AG09309 (cell line): ENCODE measurements around the gene CTDSPL.

Source experiments
- DNase-seq: peaks from one replicate; pipeline ENCODE4 v3.0.0-alpha.2; 2010; ENCODE audit warnings: low read depth
- H3K4me3 ChIP-seq: 2 replicates; pipeline ENCODE4 v1.5.1; 2011; ENCODE audit warnings: mild to moderate bottlenecking, low read depth, low read length, moderate library complexity; ENCODE audit not compliant: control insufficient read depth
- TF ChIP-seq, protein P1 (sequence below): IDR thresholded peaks from 2 replicates; pipeline ENCODE4 v1.5.1; 2011; ENCODE audit warnings: mild to moderate bottlenecking, low read depth, low read length, inconsistent platforms; ENCODE audit not compliant: insufficient read depth, control insufficient read depth; ENCODE audit errors: missing control alignments

Gene CTDSPL

DNA sequence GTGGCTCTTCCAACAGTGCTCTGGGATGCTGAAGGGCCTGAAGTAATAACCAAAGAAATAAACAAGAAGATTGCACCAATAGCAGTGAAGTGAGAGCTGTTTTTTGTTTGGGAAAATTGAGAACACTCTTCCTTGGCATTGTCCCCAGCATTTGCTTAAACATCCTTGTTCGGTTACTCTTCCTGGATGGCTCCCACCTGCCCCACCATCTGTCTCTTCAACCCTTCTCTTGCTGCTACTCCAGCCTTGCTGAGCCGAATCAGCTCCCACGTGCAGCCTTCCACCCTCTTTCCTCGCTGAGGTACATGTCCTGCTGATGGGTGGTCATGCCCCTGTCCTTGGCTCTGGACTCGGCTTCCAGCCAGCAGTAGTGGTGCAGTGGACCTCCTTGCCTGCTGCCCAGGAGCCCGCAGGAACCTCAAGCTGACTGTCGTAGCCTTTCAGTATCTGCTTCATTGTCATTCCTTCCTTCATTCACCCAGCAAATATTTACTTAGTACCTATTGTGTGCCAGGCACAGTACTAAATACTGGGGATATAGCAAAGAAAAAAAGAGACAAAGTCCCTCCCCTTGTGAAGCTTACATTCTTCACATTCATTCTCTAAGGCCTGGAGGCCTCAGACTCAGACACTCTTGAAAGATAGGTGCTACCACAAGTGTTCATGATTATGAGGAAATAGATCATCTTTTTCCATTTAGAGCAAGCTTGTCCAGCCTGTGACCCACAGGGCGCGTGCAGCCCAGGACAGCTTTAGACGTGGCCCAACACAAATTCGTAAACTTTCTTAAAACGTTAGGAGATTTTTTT, 111.8 kb downstream of the CTDSPL start:
- no peak overlapping the region for H3K4me3 ChIP-seq
- TF ChIP-seq, protein P1, sequence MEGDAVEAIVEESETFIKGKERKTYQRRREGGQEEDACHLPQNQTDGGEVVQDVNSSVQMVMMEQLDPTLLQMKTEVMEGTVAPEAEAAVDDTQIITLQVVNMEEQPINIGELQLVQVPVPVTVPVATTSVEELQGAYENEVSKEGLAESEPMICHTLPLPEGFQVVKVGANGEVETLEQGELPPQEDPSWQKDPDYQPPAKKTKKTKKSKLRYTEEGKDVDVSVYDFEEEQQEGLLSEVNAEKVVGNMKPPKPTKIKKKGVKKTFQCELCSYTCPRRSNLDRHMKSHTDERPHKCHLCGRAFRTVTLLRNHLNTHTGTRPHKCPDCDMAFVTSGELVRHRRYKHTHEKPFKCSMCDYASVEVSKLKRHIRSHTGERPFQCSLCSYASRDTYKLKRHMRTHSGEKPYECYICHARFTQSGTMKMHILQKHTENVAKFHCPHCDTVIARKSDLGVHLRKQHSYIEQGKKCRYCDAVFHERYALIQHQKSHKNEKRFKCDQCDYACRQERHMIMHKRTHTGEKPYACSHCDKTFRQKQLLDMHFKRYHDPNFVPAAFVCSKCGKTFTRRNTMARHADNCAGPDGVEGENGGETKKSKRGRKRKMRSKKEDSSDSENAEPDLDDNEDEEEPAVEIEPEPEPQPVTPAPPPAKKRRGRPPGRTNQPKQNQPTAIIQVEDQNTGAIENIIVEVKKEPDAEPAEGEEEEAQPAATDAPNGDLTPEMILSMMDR = no peak
- no peak for DNase-seq

DNA sequence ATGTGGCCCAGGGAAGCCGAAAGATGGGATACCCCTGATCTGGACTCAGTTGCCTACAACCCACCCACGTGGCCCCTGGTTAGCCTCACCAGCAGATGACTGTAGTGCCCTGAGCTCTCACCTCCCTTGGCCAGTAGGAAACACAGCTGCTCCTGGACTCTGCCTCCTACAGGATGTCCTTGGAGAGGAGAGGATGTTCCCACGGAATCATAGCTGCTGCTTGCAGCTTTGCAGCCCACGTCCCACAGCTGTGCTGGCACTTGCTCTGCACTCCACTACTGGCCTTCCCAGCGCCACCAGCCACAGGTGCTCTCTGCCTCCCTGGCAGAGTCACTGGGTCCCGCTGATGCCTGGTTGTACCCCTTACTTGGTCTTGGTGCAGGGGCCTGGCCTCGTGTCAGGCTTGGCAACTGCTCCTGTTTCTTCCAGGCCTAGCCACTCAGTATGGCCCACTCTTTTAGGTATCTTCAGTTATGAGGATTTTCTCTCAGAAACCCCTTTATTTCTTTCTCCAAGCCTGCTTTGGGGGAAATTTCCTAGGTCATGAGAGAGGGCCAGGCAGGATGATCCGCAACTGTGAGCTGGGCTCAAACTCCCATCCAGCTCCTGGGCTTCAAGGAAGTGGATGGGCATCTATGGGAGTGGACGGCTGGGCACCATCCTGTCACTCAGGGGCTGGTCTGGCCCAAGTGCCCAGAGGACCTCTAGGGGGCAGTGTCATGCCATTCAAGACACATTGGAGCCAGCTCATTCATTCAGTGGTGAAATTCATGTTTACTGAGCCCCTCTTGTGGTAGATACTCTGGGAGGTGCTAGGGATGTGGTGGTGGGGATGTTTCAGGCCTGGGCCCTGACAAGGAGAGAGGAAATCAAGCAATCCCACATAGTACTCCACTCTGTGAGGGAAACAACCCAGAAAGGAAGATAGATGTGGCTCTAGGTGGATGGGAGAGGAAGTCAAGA, 112.7 kb downstream of the CTDSPL start:
- TF ChIP-seq, protein P1 = peak; percentile 83
- no peak overlapping the region for H3K4me3 ChIP-seq
- no peak for DNase-seq

DNA sequence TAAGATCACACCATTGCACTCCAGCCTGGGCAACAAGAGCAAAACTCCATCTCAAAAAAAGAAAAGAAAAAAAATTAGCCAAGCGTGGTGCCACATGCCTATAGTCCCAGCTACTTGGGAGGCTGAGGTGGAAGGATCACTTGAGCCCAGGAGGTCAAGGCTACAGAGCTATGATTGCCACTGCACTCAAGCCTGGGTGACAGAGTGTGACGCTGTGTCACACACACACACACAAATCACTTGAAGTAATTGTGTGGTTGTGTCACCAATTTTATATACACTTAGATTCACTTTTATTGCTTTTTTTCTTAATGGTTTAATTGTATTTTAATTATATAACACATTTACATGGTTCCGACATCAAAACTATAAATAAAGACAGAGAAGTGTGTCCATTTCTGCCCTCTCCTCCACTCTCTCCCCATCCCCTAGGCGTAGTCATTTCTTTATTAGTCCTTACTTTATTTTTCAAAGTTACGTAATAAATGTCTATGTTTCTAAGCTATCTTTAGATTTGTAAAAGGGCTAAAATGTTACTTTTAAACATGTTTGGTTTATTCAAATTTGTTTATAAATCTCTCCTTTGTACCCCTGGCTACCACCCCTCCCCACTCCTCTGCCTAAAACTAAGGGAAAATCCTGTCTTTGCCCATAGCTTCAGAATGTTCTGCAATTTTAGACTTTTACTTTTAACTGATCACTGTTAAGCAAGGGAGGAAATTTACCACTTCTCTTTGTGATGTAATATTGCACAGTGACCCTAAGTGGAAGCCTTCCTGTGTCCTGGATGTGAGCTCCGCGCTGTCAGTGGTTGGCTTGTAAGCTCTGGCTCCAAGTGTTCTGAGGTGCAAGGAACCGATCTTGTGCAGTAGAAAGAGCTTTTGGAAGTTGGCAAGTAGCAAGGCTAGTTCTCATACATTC, 118.1 kb downstream of the CTDSPL start:
- TF ChIP-seq, protein P1 = no peak
- no peak overlapping the region for H3K4me3 ChIP-seq
- no peak for DNase-seq

DNA sequence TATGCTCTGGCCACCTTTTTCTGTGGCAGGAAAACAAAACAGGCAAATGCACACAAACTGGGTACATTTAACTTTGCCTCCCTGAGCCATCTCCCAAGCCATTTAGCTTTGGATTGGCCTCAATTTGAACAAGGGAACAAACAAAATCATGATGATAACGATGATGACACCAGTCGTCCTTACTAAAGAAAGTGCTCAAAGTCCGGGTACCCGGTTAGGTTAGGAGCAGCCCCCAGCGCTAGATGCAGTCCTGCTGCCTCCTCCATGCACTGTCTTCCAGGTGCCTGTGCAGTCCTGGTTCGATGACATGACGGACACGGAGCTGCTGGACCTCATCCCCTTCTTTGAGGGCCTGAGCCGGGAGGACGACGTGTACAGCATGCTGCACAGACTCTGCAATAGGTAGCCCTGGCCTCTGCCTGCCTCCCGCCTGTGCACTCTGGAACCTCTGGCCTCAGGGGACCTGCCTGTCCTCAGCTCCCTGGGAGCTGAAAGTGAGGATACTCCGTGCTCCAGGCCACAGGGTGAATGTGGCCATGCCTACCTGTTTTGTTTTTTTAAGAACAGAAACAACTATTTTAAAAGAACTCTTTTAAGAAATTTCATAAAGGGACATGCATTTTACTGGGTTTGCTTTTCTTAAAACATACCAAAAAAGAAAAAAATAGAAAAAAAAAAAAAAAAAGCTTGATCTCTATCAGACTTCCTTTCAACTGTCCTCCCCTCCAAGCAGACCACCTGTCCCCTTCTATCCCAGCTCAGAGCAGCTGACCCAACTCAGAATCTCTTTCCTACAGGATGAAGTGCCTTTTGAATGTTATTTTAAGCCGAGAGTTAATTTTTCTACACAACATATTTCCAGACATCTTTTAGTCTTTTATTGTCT, 119.0 kb downstream of the CTDSPL start:
- TF ChIP-seq, protein P1 = no peak
- no peak for DNase-seq
- no peak overlapping the region for H3K4me3 ChIP-seq

DNA sequence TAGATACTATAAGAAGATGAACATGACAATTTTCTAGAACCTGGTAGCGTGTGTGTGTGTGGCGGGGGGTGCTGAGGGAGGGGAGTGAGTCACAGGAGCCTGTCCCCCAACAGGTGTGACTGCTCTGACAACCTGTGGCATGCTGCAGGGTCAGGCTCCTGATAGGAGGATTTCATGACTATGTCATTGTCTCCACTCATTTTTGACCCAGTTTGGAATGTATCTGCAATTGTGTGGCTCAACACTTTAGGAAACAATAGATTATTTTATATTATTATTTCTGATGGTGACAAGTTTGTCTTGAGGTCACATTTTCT, 119.6 kb downstream of the CTDSPL start:
- H3K4me3 ChIP-seq = no peak overlapping the region
- no peak for DNase-seq
- TF ChIP-seq, protein P1 = no peak

DNA sequence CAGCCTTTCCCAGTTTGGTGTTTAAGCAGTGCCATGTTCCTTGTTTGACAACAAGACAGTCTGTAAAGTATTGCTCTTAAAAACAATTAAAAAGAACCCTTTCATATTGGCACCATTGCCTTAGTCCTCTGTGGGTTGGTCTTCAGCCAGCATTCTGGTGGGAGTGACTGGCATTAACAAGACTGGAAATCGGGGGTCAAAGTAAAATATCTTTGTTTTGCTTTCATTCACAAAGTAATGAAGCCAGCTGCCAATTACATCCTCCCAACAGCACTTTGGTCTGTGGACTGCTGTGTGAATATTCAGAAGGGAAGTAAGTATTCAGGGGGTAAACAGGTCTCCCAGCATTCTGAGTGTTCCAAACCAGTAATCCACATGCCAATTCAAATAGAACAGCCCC, 120.7 kb downstream of the CTDSPL start:
- no peak overlapping the region for H3K4me3 ChIP-seq
- TF ChIP-seq, protein P1 = no peak
- DNase-seq = no peak
